Peyer's patch (tissue), 4 donors: Measurements from ENCODE around the gene FAM149A.

ENCODE experiments used
- POLR2A ChIP-seq, 2 donors: fragments of 450-650 bp; IDR thresholded peaks; one replicate each; pipeline ENCODE4 v1.5.1; 2017; ENCODE audit warnings: antibody characterized with exemption in 2 of 2, mild to moderate bottlenecking in 2 of 2, moderate library complexity in 2 of 2
- TF ChIP-seq, protein P1 (sequence below), 6 experiments: fragments of 450-650 bp in 4 of 6; fragments of 200-600 bp in 2 of 6; sonication (generic) in 1 of 6; IDR thresholded peaks; one replicate each; pipeline ENCODE4 v1.5.1; 2017 to 2019; ENCODE audit warnings: antibody characterized with exemption in 6 of 6, mild to moderate bottlenecking in 3 of 6, moderate library complexity in 1 of 6

DNA sequence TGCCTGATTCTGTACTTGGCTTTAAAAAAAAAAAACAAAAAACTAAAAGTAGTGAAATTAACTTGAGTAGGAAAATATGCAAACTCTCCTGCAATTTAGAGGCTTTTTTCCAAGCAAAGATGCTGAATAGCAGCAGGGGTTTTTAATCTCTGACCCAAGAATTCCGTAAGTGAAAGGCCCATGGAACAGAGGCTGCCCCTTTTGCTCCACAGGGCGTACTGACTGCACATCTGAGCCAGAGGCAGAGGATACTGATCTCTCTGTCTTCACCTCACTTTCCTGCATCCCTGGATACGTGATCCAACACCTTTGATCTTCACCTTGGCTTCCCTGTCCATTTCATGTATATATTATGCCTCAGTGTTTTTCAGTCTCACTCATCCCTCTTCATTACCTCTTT is 3.9 kb downstream of the FAM149A start:
- TF ChIP-seq POLR2A (IDR thresholded peaks at IDR 0.05), result no peak
- TF ChIP-seq, protein P1, sequence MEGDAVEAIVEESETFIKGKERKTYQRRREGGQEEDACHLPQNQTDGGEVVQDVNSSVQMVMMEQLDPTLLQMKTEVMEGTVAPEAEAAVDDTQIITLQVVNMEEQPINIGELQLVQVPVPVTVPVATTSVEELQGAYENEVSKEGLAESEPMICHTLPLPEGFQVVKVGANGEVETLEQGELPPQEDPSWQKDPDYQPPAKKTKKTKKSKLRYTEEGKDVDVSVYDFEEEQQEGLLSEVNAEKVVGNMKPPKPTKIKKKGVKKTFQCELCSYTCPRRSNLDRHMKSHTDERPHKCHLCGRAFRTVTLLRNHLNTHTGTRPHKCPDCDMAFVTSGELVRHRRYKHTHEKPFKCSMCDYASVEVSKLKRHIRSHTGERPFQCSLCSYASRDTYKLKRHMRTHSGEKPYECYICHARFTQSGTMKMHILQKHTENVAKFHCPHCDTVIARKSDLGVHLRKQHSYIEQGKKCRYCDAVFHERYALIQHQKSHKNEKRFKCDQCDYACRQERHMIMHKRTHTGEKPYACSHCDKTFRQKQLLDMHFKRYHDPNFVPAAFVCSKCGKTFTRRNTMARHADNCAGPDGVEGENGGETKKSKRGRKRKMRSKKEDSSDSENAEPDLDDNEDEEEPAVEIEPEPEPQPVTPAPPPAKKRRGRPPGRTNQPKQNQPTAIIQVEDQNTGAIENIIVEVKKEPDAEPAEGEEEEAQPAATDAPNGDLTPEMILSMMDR (IDR thresholded peaks at IDR 0.05), result no peak
